ENCODE results near the gene MAOB.

Gene MAOB

DNA sequence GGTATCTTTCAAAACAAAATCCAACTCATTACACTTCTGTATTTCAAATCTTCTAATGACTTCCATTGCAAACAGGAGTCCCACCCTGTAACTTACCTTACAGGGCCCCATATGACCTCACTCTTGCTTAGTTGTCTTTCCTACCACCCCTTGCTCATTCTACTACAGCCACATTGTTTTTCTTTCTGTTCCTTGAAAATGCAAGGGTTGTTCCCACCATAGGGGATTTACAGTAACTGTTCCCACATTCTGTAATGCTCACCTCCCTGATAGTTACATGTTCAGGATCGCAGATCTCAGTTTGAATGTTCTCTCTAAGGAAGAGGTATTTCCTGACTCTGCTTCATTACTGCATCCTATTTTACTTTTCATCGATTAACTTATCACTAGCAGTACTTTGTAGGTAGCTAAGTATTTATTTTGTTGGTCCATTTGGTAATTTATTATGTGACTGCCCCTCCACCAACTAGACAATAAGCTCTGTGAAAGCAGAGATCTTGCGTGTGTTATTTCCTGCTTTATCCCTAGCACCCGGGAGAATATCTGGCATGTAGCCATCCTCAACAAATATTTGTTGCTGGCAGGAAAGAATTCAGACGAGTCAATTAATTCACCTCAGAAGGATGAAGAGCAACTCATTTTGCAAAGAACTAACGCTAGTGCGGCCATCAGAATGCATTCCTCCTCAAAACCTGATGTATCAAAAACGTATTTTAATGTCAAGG, 21.4 kb downstream of the MAOB start:
- no peak for DNase-seq (ENCODE audit: low spot score)

DNA sequence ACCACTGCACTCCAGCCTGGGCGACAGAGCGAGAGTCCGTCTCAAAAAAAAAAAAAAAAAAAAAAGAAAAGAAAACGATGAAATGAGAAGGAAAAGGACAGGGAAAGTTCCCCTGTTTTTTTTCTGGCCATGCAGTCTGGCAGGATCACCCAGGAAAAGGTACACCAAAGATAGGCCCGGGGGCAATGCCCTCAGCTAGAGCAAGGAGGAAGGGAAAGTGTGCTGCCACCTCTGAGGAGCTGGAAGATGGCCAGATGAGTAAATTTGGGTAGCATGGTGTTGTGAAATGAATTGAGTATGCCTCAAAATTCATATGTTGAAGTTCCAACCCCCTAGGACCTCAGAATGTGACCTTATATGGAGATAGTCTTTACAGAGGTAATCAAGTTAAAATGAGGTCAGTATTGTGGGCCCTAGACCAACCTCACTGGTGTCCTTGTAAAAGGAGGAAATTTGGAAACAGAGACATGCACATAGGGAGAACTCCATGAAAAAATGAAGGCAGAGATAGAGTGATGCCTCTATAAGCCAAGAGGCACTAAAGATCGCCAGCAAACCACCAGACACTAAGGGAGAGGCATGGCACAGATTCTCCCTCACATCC, 28.9 kb downstream of the MAOB start:
- no peak for DNase-seq (ENCODE audit: low spot score)

DNA sequence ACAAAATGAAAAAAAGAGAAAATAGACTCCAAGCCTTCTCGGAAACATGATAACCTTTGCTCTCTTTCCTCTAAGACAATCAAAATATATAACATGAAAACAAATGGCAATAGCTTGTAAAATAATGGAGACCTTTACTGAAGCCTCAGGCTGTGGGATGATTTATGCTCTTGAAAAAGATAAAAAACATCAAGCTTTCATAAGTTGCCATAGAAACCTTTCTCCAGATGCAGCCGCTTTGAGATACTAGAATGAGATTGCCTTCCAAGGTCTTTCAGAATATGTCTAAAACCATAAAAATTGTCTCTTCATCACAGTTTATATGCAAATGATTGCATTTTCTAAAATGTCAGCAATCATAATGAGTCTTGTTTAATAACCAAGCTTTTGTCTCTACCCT, 31.6 kb downstream of the MAOB start:
- no peak for DNase-seq (ENCODE audit: low spot score)

DNA sequence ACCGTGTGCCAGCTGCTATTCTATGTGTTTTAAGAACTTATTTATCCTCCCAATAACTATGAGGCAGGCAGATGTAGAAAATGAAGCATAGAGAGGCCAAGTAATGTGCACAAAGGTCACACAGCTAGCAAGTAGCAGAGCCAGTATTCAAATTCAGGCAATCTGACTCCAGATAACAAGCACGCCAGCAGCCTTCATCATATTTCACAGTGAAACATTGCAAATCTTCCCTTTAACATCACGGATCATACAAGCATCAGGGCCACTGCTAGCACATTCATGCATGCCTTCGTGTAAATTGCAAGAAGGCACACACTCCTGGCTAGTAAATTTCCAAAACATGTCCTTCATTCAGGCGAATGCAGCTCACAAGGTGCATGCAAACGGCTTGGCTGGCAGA, 33.1 kb downstream of the MAOB start:
- DNase-seq (ENCODE audit: low spot score), result no peak

DNA sequence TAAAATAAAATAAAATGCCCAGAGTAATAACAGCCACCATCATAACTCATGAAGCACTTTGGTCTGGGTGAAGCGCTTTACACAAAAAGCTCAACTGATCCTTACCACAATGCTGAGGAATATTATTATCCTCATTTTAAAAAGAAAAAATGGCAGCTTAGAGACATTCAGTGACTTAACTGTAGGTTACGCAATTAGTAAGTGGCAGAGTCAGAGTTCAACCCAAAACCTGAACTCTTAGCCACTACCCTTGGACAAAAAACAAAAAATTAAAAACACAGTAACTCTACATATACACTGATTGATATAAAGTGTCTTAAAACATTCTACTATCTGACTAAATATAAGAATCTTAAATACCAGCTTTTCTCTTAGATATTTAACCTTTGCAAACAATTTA, 34.9 kb downstream of the MAOB start:
- no peak for DNase-seq (ENCODE audit: low spot score)

DNA sequence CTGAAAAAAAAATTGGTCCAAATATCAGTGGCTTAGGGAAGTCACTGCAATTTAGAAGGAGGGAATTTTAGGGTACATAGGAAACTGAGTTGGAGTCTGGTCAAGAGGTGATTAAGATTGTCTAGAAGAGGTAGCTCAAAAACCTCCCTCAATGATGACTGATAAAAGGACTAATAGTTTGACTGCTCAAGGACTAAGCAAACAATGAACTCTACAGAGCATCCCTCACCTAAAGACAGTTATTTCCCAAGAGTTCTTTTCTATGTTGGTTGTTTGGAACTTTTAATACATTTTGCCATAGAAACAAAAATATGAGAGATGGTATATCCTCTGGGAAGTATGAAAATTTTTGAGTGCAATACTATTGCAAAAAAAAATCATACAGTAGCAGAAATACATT, 35.7 kb downstream of the MAOB start:
- no peak for DNase-seq (ENCODE audit: low spot score)

DNA sequence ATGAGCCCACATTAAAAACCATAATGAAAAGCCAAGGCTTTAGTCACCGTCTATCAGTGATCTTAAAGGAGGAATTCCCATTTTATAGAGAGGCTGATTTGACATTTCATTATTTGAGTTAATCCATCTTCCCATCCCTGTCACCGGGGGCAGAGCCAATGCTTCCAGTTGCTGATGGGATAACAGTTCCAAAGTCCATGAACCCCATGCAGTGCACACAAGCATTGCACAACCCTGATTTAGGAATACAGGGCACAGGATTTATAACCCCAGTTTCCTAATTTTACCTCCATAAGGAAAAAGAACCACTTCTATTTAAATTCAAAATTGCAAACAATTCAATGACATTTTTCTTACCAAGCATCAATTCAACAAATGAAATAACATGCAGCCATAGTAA, 36.5 kb downstream of the MAOB start:
- no peak for DNase-seq (ENCODE audit: low spot score)

DNA sequence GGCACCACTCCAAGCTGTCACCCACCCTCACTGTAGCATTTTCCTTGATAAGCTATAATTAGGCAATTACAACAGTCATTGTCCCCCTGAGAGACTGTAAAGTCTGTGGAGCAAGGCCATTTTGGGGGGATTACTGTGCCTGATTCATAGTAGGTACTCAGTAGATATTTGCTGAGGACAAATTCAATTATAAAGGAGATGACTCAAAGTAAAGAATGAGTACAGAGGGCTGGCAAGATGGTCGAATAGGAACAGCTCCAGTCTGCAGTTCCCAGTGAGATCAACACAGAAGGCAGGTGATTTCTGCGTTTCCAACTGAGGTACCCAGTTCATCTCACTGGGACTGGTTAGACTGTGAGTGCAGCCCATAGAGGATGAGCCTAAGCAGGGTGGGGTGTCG, 42.0 kb downstream of the MAOB start:
- no peak for DNase-seq (ENCODE audit: low spot score)

DNA sequence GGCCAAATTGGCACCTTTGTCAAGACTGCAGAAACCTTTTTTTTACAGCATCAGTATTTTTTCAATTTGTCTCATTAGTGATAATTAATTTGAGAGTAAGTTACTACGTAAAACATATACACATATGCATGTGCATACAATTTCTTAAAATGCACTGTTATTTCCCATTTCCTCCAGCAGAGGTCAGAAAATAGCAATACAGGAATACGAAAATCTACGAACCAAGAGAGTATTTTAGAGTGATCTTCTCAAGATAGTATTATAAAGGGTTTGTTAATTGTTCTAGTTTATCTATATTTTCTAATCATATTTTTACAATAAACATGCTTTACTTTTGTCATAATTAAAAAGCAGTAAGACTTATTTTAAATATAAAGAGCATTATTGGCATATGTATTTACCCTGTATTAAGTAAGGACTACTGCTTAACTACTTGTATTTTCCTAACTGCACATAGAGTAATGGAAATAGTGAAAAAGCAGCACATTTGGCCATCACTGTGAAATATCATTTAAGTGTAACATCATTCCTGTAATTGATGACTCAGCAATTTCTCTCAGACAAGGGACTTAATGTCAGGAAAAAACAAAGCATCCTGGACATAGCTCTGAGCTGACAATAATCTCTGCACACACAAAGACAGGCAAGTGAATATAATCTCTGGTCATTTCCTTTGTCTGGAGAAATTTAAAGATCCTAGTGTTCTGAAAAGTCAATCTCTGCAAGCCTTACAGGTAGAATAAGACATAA, 45.6 kb downstream of the MAOB start:
- DNase-seq (ENCODE audit: low spot score), result peak; percentile 38

DNA sequence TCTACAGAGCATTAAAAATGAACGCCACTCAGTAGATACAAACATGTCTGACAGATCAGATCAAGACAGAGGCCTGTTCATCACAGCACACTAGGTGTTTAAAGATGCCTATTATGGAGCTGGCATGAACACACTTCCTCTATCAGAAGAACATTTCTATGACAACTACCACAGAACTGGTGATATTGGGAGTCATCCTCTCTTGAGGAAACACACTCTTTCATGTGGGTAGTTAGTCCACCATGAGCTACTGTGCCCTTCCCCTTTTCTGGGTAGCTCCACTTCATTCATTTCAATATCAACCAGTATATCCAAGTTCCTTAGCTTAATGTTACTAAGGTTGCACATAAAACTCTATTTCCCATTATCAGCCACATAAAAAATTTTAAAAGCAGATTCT, 46.7 kb downstream of the MAOB start:
- DNase-seq (ENCODE audit: low spot score), result no peak

DNA sequence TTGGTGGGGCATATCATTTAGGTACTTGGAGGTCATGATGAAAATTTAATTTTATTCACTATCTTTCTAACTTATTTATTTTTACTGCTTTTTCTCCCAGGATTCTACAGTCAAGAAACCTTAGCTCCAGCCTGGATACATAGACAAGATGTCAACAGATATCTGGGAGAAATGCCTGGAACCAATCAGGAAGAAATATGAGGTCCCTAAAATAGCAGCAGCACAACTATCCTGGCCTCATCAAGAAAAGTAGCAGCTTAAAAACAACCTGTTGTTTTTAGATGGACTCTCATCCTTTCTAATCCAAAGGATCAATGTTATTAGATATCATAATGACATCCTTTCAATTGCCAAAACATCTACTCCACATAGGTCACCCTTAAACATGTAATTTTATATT, 54.5 kb downstream of the MAOB start:
- no peak for DNase-seq (ENCODE audit: low spot score)

DNA sequence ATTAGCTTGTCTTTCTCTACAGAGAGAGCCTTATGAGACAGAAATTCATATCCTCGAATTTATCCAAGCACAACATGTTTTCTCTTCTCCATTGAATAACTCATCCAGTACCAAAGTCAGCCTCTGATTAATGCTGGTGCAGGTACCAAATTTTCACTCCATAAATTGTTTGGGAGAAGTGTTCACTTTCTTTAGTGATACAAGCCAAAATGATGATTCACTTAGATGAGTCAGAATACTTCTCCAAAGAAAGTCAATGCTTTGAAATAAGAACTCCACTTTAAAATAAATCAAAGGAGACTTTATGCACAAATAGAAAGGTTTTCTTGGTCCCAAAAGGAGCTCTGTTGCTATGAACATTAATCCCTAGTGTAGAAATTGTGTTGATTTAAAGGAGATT, 60.2 kb downstream of the MAOB start:
- DNase-seq (ENCODE audit: low spot score), result peak; percentile 18

DNA sequence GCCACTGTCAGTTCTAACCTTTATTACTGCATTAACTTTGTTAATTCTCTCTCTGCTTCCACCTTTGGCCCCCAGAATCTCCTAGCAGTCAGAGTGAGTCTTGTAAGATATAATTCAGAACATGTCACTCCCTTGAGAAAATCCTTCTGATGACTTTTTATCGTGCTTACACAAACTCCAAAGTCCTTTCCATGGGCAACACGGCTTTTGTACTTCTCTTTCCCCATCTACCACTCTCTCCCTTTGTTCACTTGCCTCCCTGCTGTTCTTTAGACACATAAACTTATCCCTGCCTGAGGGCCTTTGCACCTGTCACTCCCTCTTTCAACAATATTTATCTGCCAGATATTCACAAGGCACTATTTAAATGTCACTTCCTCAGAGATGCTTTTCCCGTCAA, 64.8 kb downstream of the MAOB start:
- DNase-seq (ENCODE audit: low spot score), result no peak

DNA sequence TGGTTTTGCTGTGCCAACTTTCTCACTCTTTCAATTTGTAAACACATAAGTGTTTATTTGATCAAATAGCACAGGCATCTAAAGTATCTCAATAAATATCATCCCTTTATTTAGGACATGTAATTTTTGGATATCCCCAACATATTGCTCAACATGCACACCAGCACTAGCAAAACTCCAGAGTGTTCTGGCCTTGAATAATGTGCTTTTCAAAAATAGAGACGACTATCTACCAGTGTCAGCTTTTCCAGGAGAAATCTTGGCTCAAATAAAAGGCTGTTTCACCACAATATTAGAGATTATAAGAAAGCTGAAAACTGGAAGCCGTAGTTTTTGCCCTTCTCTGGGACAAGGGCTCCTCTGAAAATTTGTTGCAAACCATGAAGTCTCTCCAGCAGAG, 67.0 kb downstream of the MAOB start:
- no peak for DNase-seq (ENCODE audit: low spot score)

DNA sequence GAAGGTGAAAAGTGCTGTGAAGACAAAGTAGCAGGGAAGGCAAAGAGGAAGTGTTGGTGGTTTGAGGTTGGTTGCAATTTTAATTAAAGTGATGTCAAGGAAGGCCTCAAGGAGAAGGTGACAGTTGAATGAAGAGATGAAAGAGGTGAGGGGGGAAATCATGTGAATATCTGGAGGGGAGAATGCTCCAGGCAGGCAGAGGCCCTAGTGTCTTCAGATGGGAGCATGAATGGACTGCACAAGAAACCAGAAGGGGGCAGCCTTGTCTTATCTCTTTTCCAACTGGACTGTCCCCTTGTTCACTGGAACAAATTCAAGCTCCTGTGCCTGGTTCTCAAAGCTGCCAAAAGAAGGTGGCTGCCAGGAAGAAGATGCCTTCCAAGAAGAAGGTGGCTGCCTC, 68.4 kb downstream of the MAOB start:
- no peak for DNase-seq (ENCODE audit: low spot score)

DNA sequence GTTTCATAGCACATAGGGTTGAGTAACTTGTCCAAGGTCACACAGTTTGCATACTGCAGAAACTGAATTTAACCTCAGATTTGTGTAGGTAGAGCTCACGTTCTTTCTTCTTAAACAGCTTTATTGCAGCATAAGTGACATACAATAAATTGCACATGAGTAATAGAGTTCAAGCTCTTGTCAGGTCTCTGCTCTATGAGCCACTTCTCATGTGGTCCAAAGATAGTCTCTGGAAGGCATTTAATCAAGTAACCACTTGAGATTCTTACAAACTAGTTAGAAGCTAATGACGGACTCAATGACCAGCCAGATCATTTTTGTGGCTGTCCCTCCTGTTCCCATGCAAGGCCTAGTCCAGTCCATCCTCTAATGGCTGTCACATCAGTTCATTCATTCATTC, 68.9 kb downstream of the MAOB start:
- no peak for DNase-seq (ENCODE audit: low spot score)

DNA sequence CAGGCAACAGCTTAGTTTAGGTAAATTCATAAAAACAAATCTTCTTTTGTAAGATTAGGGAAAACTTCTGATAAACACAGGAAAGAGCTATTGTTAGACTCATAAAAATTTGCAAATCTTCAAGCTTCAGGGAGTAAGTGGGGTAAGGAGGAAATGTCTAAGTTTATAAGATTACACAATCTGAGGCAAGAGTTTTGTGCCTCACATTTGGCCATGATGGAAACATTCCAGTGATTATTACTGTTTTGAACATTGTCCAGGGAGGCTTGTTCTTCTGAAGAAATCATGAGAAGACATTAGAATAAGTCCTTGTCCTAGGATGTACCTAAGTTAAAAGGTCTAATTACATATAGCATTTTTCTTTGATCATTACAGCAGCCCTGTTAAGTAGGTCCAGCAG, 72.8 kb downstream of the MAOB start:
- no peak for DNase-seq (ENCODE audit: low spot score)

DNA sequence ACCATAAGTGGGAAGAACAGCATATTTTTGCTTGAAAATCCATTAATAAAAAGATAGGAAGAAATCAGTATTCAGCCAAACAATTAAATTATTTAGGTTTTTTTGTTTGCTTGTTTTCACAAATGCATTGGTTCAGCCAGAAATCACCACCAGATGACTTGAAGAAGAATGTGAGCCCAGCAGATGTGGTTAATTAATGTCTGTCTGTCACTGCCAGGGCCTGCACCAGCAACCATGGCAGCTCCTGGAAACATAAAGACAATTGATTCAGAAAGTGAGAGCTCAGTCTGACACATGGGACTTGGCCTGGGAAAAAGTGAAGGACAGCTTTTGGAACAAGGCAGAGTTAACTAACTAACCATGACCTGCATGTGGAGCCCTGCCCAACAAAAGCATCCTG, 74.0 kb downstream of the MAOB start:
- no peak for DNase-seq (ENCODE audit: low spot score)

DNA sequence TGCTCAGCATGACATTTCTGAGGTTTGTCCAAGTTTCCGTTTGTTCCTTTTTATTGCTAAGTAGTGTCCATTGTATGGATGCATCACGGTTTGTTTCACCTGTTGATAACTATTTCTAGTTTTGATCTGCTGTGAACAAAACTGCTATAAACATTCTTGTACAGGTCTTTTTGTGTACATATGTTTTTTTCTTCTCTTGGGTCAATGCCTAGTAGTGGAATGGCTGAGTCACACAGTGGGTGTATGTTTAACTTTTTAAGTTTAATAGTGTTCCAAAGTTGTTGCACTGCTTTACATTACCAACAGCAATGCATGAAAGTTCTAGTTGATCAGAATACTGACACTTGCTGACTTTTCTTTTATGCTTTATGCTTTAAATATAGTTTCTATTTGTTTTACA, 76.7 kb downstream of the MAOB start:
- no peak for DNase-seq (ENCODE audit: low spot score)

DNA sequence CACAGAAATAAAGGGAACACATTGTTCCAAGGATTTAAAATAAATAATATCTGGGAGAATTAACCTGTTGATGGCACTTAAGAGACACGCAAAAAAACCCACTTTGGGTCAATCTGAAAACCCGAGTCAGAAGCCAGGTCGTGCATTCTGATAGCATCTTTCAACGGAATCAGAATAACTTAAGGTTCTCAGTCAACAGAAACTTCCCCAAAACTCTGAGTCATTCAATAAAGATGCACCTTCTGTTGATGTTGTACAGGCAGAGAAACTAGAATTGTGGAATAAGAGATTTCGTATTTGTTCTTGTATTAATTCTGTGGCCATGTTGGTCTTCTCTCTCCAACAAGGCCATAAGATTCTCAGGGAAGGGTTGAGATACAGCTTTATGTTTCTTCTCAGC, 78.2 kb downstream of the MAOB start:
- no peak for DNase-seq (ENCODE audit: low spot score)

DNA sequence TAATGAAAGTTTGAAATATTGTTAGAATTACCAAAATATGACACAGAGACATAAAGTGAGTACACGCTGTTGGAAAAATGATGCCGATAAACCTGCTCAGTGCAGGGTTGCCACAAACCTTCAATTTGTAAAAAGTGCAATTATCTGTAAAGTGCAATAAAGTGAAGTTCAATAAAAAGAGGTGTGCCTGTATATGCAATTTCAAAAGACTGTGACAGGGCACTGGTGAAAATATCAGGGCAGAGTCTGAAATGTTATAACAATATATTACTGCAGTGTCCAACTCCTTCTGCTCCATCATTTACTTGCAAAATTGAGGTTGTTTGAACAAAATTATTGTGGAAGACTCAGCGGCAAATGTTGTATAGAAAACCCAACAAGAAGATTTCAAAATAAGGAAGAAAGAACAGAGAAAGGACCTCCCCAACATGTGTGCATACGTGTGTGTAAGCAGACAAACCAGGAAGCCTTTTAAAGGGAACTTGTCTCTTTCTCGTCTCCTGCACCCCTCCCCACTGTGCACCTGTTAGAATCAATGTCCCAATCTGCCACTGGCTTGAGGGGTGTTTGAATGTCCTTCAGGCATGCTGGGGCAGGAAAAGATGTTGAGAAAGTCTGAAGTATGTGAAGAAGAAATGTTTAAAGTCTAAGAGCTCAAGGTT, 96.2 kb downstream of the MAOB start:
- DNase-seq (ENCODE audit: low spot score), result no peak

DNA sequence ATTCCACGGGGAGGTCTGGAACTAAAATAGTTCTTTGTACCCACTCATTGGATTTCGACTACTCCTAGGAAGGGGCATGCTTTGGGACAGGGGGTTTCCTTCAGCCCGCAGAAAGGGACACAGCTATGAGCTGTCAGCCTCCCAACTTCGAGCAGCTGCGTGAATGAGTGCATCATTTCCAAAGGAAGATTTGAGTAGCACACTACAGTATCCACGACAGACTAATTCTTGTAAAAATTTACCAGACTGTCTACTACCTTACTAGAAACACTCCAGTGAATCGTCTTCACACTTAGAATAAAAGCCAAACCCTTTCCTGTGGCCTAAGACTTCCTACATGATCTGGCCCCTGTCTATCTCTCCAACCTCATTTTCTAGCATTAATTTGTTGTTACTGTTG, 124.2 kb downstream of the MAOB start:
- no peak for DNase-seq (ENCODE audit: low spot score)

DNA sequence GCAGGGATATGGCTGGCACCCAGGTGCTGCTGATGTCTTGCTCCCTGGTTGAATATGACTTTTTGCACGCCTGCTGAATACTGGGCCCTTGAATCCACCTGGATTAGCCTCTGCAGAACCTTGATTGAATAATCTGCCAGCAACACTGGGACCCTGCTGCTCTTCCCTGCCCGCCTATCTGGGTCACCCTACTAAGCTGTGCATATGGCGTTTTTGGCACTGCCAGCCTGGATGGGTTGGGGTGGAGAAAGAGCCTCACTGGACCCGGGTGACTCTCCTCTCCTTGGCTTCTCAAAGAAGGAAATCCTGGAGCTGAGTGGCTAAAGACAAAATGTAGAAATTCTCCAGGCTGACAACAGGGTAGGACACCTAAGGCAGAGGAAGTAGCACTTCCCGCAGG, 126.2 kb downstream of the MAOB start:
- DNase-seq (ENCODE audit: low spot score), result no peak
